Pancreas (tissue), 10 donors: ENCODE measurements around the gene TEX10. TPM values are rescaled to one million over a fixed set of nuclear protein-coding genes. Genes with fewer than 3 reads are reported as not detected.

Experiments
- ATAC-seq, 4 donors: fragments of 200-7000 bp; cut with Tn5 transposase; one replicate each; pipeline versions ENCODE4 v1.8.0 to v1.9.1; 2020; ENCODE audit warnings: mild to moderate bottlenecking in 4 of 4, moderate library complexity in 4 of 4
- DNase-seq, 6 donors: peaks; one replicate each; pipeline ENCODE4 v3.0.0-alpha.2; 2020
- FAIRE-seq: peaks from 2 replicates; lab custom pipeline; 2012; peaks lifted over from hg19 to GRCh38; lab: Jason Lieb, UNC
- H3K27ac ChIP-seq, 4 donors: fragments of 200-600 bp; sonication (generic); 1 replicate in 3 of 4; 2 replicates in 1 of 4; pipeline versions ENCODE4 v1.5.0 to v1.8.0; 2020
- H3K27me3 ChIP-seq, 4 donors: fragments of 200-600 bp; one replicate each; pipeline ENCODE4 v1.8.0; 2021
- H3K36me3 ChIP-seq, 3 donors: fragments of 200-600 bp; sonication (generic) in 1 of 3; one replicate each; pipeline versions ENCODE4 v1.5.0 to v1.8.0; 2020 to 2021
- H3K4me1 ChIP-seq, 3 donors: fragments of 200-600 bp; one replicate each; pipeline ENCODE4 v1.8.0; 2021
- H3K4me3 ChIP-seq, 4 donors: fragments of 200-600 bp; sonication (generic) in 2 of 4; one replicate each; pipeline versions ENCODE4 v1.5.0 to v1.8.0; 2020 to 2021
- H3K9me3 ChIP-seq, 4 donors: fragments of 200-600 bp; one replicate each; pipeline ENCODE4 v1.8.0; 2021
- CTCF ChIP-seq, 4 donors: fragments of 200-600 bp; sonication (generic) in 3 of 4; IDR thresholded peaks; one replicate each; pipeline versions ENCODE4 v1.5.0 to v1.8.0; 2021; ENCODE audit warnings: antibody characterized with exemption in 4 of 4
- WGBS, 2 donors: extraction: QIAGEN DNeasy Blood & Tissue Kit; methylation state at CpG; one replicate each; pipeline ENCODE4 v1.1.7; 2013; 5-methylcytosine and 5-hydroxymethylcytosine counted together
- intact Hi-C, 3 donors: fragments of 100-400 bp; cut with DNase I; formaldehyde crosslinking; loops; one replicate each; pipeline versions ENCODE4 v1.11.1 to v1.14.2; 2022
- polyA plus RNA-seq, 2 donors: library from polyadenylated mRNA; stranded (reverse); fragments of 200-250 nt; gene quantifications; one replicate each; pipeline ENCODE4 v1.2.3, GENCODE V29; 2013
- total RNA-seq, 6 donors: library from RNA; stranded (reverse); fragmentation: NEBNext Ultra II Directional in 4 of 6; extraction: Animal tissue kit (Norgen Biotek cat#: 25700) in 4 of 6; gene quantifications; one replicate each; pipeline versions ENCODE4 v1.2.1 to v1.2.4, GENCODE V29; 2021 to 2023
- donor health status: healthy with polysubstance abuse.
- donor health status: DM: no; HTN: no; CAD: no; lungs with moderate emphysema.
- donor health status: DM: no; HTN: no; CAD: no.
- donor health status: control.
- donor health status: control.
- donor health status: Bipolar disorder and iron deficiency.
- donor health status: DM: yes; HTN: yes; CAD: no.
- donor health status: DM: no; HTN: no; CAD: no.
- donor health status: DM: no; HTN: no; CAD: no.
- donor health status: DM: yes; HTN: yes; CAD: no.

The TEX10 gene
- total and polyA plus RNA-seq, 8 donors: 3.1 to 6.7 (median 5.4) TPM

DNA sequence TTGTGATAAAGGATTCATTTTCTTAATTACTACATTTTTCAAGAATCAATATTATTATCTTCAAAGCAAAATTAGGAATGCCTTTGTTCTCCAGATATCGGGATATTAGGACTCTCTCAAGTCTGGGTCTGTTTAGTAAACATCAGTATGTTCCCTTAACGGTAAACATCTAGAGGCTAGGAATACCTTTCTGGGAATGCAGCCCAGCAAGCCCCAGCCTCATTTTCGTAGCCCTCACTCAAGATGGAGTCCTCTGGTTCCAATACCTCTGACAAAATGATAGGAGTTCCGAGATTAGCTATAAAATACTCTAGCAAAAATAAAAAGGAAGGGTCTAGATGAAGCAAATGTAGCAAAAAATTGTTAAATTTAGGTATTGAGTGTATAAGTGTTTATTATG, 84.5 kb downstream of the TEX10 start:
- DNase-seq: no peak
- ATAC-seq: no peak
- H3K4me1 ChIP-seq: no peaks in the 10 kb centered on the region
- no peaks in the 10 kb centered on the region for H3K27me3 ChIP-seq
- no peak overlapping the region for H3K27ac ChIP-seq
- H3K36me3 ChIP-seq: peaks cover 0 to 6% (median 0%) of the 10 kb centered on the region in 3 donors
- 78 to 84% methylated on average over 4 of the region's 4 CpGs for WGBS, 2 donors
- no peaks in the 10 kb centered on the region for H3K9me3 ChIP-seq
- H3K4me3 ChIP-seq: no peak overlapping the region
- TF ChIP-seq CTCF (IDR thresholded peaks at IDR 0.05): no peak
- intact Hi-C loops: no loop called here
- no peak for FAIRE-seq

DNA sequence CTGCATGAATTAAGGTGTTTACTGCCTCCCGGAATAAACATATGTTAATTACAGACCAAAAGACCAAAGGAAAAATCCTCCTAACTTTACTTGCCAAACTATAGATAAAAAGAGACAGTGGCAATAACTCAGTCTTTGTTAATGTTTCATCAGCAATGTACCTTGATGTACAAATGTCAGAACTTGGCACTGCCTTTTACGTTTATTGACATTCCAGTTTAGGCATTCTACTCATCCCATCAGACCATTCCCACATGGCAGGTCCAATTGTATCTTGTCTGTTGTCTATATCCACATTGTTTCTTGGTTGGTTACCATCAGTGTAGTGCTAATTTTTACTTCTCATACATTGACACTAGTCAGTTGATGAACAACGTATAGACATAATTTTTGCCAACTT, 85.5 kb downstream of the TEX10 start:
- no peak overlapping the region for H3K4me3 ChIP-seq
- TF ChIP-seq CTCF (IDR thresholded peaks at IDR 0.05): no peak
- ATAC-seq: no peak
- intact Hi-C loops: no loop called here
- H3K27ac ChIP-seq: no peak overlapping the region
- no peaks in the 10 kb centered on the region for H3K27me3 ChIP-seq
- H3K36me3 ChIP-seq: no peaks in the 10 kb centered on the region
- H3K9me3 ChIP-seq: no peaks in the 10 kb centered on the region
- H3K4me1 ChIP-seq: no peaks in the 10 kb centered on the region
- no peak for DNase-seq
- FAIRE-seq: no peak
- 94 to 97% methylated on average over 3 of the region's 3 CpGs for WGBS, 2 donors

Other genes with a start within 250 kb of the TEX10 start
- 10 to 100 TPM in 2 of 6 donors, 1 to 10 TPM in 4; 6.0 to 15.0 (median 8.0) TPM for gene MSANTD3, start 74.2 kb upstream of the TEX10 start, total RNA-seq
- 1 to 10 TPM; 7.5 to 8.9 TPM for gene MSANTD3, start 74.2 kb upstream of the TEX10 start, polyA plus RNA-seq
- gene TMEFF1, start 120.2 kb upstream of the TEX10 start, total RNA-seq: under 1 TPM in 4 of 6 donors, not detected in 2; 0.09 to 0.32 (median 0.22) TPM
- gene TMEFF1, start 120.2 kb upstream of the TEX10 start, polyA plus RNA-seq: not detected
- gene CAVIN4, start 225.1 kb upstream of the TEX10 start, total RNA-seq: under 1 TPM in 5 of 6 donors, not detected in 1; 0.06 to 0.19 (median 0.09) TPM
- under 1 TPM; 0.08 to 0.09 TPM for gene CAVIN4, start 225.1 kb upstream of the TEX10 start, polyA plus RNA-seq